Right hindlimb (tissue), 1 donor: ENCODE measurements around the gene EML6.

Experiments
- DNase-seq: peaks from one replicate; pipeline ENCODE4 v3.0.0-alpha.2; 2018

Gene EML6

DNA sequence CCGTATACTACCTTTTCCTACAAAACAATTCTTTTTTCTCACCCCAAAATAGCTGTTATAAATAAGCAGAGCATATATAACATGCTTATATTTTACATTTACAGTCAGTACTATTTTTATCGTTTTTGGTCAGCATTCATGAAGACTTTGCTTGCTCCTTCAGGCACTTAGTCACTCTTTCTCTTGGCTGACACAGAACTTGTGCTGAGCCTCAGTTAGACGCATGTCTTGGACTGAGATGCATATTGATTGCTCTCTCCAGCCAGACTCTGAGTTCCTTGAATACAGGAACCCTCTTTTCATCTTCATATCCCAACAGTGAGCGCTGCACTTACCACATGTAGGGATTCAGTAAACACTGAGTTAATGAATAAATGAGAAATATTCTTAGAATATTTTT is 168.4 kb downstream of the EML6 start:
- no peak for DNase-seq

DNA sequence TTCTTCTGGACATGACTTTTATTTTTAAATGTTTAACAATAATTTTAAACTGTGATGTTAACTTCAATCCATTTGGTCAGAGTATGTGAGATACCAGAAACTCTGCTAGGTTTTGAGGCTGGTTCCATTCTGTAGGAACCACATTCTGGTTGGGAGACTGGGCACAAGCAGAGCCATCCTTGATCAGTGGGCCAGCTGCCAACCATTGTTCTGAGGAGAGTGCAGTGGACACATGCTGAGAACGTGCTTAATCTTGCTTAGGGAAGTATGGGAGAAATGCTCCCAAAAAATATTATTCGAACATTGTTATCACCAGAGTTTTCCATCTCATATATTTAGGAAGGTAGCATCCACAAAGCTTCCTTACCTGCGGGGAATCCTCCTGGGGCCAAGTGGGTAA is 171.0 kb downstream of the EML6 start:
- DNase-seq, result no peak

DNA sequence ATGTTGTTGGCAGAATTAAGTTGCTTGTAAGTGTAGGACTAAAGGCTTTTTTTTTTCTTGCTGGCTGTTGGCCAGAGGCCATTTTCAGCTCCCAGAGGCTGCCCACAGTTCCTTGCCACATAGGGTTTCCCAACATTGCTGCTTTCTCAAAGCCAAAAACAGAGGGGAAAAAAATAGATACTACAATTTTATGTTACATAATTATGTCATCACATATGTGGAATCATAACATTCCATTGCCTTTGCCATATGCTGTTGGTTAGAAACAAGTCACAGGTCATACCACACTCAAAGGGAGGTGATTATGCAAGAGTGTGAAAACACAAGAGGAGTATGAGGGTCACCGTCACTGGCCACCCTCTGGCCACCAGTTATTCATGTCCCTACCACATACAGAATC is 172.3 kb downstream of the EML6 start:
- no peak for DNase-seq

DNA sequence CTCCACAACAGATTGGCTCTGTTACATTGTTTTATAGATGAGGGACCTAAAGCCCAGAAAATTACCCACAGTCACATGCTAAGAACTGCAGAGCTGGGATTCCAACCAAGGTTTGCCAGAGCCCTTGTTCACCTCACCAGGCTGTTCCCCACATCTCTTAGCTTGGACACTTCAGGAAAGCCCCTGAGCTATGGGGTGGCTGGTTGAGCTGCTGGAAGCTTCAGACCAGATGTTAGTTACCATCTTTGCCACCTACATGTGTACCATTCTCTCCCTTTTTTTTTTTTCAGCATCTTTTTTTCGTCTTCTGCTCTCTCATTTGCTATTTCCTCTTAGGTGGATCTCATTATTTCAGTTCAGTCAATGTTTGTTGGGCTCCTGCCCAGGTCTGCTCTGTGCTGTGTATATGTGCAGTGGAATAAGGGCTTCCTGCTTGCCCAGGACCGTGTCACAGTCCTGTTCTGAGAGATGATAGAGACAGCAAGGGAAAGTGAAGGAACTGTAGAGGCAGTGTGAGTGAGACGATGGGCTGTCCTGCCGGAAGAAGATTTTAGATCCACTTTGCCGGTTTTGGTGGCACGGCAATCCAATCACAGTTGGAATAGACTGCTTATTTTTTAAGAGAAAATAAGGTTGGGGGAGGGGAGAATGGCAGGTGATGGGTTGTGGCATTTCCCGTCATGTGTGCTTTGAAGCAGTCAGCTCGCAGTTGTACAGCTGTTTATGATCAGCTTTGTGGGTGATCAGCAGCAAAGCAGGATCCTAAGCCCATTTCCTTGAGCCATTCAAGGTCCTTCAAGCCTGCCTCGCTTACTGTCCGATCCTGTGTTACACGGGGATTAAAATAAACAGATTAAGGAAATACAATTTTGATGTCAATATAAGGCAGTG is 174.2 kb downstream of the EML6 start:
- no peak for DNase-seq

DNA sequence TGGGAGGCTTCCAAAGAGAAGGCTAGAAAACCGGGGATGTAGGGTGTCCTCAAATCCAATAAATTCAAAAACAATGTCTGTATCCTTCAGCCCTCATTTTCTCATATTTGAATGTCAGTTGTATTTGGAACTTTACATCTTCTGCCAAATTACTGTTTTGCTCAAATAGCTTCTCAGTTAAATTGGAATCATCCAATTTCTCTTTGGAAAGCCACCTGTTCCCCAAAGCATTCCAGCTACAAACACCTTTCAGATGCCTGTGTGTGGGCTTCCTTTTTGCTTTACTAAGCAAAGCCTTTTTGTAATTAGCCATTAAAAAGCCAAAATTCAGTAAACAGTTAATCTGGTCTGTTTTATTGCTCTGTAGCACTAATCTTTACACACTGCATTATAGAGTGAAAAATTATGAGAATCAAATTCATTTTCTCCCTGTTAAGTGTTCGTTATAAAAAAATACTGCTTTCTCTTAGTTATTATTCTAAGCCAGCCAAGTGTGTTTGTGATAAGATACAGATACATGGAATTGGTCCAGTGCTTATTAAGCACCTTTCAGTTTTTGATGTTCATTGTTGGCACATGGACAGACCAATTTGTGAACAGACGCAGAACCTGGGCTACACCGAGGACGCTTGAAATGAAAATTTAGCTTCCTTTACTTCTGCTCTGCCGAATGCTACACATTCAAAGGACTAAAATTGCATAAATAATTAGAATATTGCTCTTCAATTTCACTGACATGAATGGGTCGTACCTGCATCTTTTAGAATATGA is 175.2 kb downstream of the EML6 start:
- no peak for DNase-seq

DNA sequence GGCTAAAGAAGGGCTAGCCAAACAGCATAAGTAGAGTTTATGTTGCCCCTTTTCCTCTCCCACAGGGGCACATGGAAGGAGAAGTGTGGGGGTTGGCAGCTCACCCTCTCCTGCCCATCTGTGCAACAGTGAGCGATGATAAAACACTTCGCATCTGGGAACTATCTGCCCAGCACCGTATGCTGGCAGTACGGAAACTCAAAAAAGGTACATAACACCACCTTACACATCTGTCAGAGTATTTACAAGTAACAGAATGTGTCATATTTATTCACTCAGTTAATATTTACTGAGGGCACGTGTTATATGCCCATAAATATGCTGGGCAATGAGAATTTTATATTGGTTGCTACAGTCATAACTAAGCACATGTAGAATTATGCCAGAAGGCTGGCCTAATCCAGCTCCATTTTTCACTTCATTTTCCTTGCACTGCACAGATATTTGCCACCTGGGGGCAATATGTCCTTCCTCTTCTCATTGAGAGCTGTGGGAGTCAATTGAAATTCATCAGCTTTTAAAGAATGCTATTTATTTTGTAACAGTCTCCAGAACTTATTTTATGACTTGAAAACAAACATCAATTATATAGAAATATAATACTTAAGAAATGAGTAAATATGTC is 176.2 kb downstream of the EML6 start:
- DNase-seq, result peak; percentile 32

DNA sequence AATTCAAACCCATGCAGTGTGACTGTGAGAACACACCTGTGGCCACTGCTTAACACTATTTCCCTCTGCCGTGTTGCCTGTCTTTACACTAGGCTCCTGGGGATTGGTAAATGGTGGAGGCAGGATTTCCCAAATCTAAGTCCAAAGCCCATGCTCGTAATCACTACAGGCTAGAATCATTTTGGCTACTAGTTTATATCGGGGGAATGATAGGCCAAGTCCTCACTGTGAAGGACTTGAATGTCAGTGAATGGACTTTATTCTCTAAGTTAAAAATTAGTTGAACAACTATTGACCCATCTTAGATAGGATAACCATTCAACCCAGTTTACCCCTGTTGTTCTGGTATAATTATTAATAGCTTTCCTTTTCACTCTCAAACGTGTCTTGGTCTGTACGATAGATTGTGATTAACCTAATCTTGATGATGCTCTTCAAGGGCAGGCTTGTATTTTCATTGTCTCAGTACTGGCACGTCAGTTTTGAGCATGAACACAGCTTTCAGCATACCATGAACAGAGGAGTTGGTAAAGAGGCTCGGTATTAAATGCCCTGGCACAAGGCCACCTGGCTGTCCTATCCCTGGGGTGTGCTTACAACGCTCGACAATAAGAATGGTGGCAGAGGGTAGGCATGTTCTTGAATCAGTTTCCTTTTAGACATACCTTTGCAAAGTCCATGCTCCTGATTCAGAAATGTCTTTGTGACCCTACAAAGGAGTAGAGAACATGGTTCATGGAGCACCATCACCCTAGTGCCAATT is 177.9 kb downstream of the EML6 start:
- DNase-seq, result no peak

DNA sequence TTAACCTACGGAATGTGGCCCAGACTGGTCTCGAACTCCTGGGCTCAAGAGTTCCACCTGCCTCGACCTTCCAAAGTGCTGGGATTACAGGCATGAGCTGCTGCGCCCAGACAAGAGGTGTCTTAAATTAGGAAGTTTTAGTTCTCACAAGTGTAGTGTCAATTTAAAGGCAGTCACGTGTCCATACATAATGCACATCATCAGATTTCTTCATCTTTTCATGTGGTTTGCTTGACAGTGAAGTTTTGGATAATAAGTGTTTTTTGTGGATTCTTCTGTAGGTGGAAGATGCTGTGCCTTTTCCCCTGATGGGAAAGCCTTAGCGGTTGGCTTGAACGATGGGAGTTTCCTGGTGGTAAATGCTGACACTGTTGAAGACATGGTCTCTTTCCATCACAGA is 179.3 kb downstream of the EML6 start:
- no peak for DNase-seq

DNA sequence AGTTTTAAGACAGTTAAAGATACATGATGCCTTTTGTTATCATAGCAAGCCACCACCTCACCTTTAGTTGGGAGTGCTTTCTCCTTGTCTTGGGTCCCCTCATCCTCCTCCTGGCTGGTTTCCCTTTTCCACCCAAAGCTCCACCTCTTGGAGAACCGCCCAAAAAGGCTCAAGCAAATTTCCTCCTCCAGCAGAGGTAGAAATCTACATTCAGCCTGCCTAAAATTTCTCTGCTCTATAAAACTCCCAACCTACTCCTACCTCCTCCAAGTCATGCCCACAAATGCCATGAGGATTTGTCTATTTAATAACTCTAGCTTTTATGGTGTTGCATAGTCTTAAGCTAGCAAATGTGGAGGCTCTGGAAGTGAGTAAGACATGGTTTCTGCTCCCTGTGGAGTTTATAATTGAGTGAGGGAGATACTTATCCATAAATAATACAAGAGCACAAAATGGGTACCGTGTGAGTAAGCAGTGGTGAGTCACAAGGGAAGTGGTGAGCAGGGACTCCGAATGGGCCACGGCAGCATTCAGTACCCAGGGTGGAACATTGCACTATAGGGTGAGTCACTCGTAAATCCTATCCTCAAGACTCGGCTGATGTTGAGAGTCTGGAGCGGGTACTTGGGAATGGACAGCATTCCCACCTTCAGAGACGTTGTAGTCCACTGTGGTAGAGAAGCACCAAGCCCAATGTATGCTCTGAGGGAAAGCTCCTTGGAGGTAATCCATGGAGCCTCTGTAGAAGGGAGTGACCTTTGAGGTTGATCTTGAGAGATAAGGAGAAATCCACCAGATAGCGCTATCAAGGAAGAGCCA is 180.5 kb downstream of the EML6 start:
- DNase-seq, result no peak

DNA sequence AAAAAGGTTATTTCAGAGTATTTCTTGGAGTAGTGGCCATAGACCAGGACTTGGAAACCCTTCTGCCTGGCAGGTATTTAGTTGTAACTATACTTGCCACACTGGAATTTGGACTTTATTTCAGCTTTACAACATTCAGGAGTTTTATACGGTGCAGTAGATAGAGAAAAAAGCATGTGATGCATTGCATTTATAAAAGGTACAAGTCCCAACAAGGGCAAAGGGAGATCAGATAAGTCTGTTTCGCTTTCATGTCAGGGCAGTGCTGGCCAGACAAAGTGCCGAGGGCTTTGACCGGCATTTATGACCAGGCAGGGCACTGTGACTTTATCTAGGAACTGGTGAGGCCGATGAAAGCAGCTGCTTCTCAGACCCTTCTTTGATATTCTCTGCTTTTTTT is 181.4 kb downstream of the EML6 start:
- DNase-seq, result no peak

DNA sequence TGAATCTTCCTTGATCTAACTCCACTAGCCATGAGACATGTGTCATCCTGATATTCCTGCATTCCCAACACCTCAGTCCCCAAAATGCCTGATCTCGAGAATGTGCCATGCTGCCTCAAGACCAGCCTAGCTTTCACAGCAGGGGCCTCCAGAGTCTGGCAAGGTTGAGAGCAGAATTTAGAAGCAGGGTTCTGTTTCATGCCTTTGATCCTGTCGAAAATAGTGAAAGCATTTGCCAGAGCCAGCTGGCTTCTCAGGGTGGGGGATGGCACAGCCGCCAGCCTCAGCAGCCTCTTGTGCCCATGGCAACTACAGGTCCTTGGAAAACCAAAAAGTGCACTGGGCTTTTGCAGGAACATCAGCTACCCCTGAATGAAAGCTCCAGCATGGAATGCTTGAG is 183.3 kb downstream of the EML6 start:
- no peak for DNase-seq

DNA sequence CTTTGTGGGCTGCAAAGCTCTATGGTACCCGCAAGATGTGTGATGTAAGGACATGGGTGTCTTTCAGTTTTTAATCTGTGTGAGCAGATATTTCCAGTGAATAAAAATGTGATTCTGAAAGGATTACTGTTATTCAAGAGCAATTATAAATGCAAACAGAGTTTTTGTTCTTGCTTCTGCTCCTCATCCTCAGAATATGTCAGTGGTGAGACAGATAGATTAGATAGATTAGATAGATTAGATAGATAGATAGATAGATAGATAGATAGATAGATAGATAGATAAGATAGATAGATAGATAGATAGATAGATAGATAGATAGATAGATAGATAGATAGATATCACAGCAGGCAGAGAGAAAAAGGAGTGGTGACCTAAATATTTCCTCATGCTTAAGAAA is 184.2 kb downstream of the EML6 start:
- DNase-seq, result no peak

DNA sequence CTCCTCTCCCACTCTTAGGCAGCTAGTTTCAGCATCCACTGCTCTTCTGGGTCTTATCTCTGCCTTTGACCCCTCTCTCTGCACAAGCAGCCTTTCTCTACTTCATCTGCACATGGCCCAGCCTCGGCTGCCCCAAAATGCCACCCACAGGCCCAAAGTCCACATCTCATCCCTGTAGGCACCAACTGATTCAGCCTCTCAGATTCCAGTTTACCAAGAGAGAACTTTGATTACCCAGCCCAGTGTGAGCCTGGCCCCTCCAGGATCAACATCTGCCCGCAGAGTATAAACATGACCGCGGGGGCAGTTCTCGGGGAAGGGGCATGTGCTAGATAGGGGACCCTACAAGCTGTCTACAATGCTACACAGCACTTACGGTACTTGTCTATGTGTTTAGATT is 185.1 kb downstream of the EML6 start:
- DNase-seq, result no peak

DNA sequence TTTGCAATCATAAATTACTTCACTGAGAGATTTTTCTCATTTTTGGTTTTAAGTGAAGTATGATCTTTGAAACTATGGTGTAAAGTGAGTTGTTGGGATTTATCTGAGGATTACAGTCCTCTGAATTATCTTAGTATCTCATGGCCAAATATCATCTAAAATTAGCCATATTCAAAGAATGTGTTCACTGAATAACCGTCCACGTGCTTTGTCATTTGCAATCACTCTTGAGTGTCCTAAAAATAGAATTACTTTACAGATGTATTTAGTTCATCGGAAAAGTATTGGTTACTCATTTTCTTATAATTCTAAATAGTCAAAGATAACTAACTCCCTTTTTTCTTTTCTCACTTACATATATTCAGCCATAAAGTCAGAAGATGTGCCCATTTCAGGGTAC is 185.5 kb downstream of the EML6 start:
- no peak for DNase-seq

DNA sequence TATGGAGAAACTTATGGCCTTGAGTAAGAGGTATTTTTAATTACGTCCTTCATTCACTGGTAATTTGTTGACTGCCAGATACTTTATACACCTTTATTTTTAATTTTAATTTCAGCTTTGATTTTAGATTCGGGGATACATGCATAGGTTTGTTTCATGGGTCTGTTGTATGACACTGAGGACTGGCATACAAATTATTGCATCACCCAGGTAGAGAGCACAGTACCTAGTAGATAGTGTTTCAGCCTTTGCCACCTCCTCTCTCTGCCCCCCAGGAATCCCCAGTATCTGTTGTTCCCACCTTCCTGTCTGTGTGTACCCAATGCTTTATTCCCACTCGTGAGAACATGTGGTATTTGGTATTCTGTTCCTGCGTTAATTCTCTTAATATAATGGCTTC is 188.8 kb downstream of the EML6 start:
- DNase-seq, result no peak

DNA sequence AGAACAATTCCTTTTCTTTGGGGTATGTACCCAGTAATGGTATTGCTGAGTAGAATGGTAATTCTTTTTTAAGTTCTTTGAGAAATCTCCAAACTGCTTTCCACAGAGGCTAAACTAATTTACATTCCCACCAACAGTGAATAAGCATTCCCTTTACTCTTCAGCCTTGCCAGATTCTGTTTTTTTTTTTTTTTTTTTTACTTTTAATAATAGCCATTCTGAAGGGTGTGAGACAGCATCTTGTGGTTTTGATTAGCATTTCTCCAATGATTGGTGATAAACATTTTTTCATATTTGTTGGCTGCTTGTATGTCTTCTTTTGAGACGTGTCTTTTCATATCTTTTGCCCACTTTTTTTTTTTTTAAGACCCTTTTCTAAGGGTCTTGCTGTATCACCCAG is 189.4 kb downstream of the EML6 start:
- no peak for DNase-seq

DNA sequence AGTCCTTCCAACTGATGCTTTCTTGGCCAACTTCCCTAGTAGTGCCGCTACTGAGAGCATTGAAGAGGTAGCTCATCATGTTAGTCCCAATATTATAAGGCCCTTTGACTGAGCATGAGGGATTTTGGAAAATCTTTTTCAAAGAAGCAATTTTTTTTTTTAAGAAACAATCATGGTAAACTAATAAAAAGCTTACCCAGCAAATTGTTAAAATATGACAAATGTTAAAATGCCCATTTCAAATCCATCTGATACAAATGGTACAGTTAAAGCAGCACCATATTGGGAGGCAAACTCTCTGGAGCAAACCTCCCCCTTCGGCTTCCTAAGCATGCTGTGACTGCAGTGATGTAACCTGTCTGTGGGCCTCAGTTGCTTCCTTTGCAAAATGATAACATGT is 191.2 kb downstream of the EML6 start:
- DNase-seq, result no peak

DNA sequence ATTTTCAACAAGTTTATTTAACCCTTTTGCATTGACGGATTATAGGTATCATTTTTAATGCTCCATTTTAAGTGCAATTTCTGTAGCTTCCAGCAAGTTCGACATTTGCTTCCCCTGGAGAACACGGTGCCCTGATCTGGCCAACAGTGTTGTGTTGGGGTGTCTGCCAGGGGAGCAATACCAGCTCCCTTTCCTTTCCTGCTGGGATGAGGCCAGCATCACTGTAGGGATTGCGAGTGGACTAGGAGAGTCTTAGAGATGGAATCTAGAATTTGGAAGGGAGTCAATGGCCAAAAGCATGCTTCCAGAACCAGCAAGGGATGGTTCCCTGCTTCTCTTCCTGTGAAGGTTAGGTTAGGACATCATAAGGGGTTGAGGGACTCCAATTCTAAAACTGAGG is 191.6 kb downstream of the EML6 start:
- DNase-seq, result no peak

DNA sequence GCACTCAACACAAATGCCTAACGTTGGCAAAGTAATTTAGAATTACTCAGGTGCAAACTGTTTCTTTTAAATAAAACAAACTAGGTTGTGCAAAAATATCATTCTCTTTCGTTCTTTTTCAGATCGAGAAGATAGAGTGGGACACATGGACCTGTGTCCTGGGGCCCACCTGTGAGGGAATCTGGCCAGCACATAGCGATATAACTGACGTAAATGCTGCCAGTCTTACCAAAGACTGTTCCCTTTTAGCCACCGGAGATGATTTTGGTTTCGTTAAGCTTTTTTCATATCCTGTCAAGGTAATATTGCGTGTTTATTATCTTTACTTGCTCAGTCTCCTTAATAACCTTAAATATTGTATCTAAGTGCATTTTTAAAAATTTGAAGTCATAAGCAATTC is 193.2 kb downstream of the EML6 start:
- DNase-seq, result no peak

DNA sequence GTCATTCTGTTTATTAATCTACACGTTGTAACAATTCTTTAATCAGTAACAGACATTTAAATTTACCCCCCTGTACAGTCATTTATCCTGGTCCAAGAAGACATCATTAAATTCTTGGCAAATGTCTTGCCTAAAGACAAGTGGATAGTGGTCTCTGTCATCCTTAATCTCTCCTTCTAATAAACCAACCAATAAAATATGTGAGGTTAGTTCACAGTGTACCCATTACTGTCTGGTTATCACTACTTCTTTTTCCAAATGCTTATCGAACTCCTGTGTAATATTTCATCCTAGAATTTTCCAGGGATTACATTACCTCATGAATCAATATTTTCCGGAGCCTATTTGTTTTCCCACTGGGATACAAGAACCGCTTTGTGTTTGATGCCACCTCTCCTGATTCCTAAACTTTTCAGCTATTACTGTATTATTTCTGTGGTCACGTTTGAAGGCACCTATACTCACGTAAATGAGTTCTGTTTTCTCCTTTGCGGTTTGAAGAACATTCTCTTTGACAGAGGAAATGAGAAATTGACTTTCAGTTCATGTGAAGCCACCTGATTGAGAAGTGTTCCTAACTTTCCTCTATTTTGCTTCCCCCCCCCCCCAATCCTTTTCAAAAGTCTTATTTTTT is 195.3 kb downstream of the EML6 start:
- no peak for DNase-seq

DNA sequence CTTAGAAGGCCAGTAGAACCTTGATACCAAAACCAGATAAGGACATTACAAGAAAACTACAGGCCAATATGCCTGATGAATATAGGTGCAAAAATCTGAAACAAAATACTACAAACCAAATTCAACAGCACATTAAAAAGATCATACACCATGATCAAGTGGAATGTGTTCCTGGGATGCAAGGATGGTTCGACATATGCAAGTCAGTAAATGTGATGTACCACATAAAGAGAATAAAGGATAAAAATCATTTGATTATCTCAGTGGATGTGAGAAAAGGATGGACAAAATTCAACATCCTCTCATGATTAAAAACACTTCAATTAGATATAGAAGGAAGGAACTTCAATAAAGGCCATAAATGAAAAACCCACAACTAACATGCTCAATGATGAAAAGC is 197.2 kb downstream of the EML6 start:
- DNase-seq, result no peak

DNA sequence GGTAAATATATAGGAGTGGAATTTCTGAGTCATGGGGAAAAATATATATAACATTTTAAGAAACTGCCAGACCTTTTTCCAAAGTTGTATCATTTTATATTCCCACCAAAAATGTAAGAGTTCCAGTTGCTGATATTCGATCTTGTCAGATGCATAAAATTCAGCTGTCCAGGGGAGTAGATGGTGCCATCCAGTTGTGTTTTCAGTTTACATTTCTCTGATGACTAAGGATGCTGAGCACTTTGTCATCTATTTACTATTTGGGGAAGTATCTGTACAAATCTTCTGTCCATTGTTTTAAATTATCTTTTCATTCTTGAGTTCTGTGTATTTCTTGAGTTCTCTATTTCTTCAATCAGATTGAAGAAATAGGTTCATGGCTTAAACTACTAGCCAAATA is 200.7 kb downstream of the EML6 start:
- DNase-seq, result no peak
